Measurements from ENCODE around the gene ORC3. TPM values are rescaled to one million over a fixed set of nuclear protein-coding genes. Genes with fewer than 3 reads are reported as not detected.
"Not testable (repeated sequence)": the region's sequence is repeated elsewhere in the genome, so short reads cannot be mapped to it uniquely, and the experiment has no call there.

The ORC3 gene
- total RNA-seq, 1 experiment from 2014 or later = 33.8 TPM

DNA sequence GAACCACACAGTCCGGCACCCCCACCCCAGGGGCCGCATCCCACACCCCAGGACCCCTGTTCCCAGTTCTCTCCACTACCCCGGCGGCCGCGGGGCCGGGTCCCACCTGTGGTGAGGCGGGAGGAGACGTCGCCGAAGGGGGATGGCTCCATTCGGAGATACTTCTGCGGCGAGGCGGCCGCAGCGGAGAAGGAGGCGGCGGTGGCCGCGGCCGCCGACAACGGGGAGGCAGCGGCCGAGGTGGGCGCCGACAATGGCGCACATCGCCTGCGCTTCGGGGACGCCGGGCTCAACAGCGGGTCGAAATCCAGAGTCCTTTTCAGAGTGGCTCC lies 111.4 kb downstream of the ORC3 start:
- Histone ChIP-seq H3K36me3 (ENCODE audit: control insufficient read depth, insufficient read depth, low read length) (no peaks in the 10 kb centered on the region), H3K4me3 (ENCODE audit: low read depth, low read length) (peak overlapping the region; percentile 60), H3K9me3 (no peaks in the 10 kb centered on the region), H3K27me3 (replicated peaks; ENCODE audit: control insufficient read depth, insufficient read depth, low read length) (no peaks in the 10 kb centered on the region), H3K4me1 (peaks cover 9% of the 10 kb centered on the region)
- H3K4me1 Mint-ChIP-seq (ENCODE audit: low read depth, unreplicated experiment) = peaks cover 9% of the 10 kb centered on the region
- H3K4me3 Mint-ChIP-seq (ENCODE audit: unreplicated experiment) = peak overlapping the region; percentile 99
- DNase-seq = peak in 1 of 2 experiments; percentile 24
- no peaks in the 10 kb centered on the region for H3K9me3 Mint-ChIP-seq (ENCODE audit: unreplicated experiment)
- ChIA-PET CTCF (no interaction called here), POLR2A (interaction anchor here (0.6 to 1.5 kb wide), 2 partner anchors 111 to 112 kb away, joined by 3 read pairs; no protein-coding TSS in a partner anchor)
- peaks cover 40% of the 10 kb centered on the region for H3K36me3 Mint-ChIP-seq (ENCODE audit: insufficient read depth, unreplicated experiment)
- BruUV-seq (replicated peaks) = no TSS peak
- TF ChIP-seq CTCF (IDR thresholded peaks at IDR 0.05; ENCODE audit: insufficient read depth in 1 of 2, low read depth in 1 of 2, low read length in 1 of 2, severe bottlenecking in 1 of 2, unreplicated experiment in 1 of 2) = no peak
- no peaks in the 10 kb centered on the region for H3K27me3 Mint-ChIP-seq (ENCODE audit: insufficient read depth, unreplicated experiment)
- intact Hi-C loops (cut with micrococcal nuclease; ENCODE audit: unreplicated experiment) = loop anchor here (5.0 kb wide), 2 partner anchors 544 to 629 kb away; partner anchors contain the start of gene ZNF292
- peak overlapping the region; percentile 93 for H3K27ac Mint-ChIP-seq (ENCODE audit: unreplicated experiment)

DNA sequence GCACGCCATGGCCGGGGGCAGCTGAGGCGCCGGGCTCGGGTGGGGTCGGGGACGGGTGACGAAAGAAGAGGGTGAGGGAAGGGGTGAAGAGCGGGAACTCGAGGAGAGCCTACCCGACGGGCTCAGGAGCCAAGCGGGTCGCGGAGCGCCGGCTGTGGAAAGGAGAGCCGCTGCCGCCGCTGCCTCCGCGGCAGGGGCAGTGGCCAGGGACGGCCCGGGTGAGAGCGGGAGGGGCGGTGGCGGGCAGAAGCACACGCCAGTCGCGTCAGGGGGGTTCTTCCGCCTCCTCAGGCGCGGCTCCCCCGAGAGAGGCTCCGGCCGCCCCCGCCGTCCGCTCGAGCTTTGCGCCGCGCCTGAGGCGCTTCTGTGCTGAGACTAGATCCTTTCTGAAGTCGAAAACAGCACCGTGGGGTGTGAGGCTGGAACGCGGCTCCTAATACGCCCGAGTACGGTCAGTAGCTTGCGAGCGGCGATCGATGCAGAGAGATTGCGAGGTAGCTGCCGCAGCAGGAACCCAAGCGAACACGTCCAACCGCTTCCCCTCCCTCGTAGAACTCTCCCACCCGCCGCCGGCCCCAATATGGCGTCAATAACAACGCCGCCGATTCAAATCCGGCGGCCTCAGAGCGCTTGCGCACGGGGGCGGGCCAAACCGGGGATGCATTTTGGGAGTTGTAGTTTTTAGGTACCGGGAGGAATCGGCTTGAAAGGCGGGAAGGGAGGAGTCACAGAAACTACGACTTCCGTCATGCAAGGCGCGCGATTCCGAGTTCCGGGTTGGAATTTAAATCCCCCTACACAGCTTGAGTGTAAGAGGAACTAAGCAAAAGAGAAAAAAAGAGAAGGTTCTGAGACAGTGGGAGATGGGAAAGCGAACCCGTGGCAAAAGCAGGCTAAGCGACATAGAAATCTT lies 112.0 kb downstream of the ORC3 start, which contains the start of gene AKIRIN2:
TSS of gene AKIRIN2 (minus strand) at position 558 of the 913 bp plus-strand sequence. CDS start at position 9, 549 bp downstream.
- no TSS peak for BruUV-seq (replicated peaks)
- H3K36me3 Mint-ChIP-seq (ENCODE audit: insufficient read depth, unreplicated experiment) = peaks cover 35% of the 10 kb centered on the region
- H3K9me3 ChIP-seq = no peaks in the 10 kb centered on the region
- DNase-seq = peak; percentile 96 to 97
- ChIA-PET CTCF (interaction anchor here (0.6 kb wide), 1 partner anchor 11 kb away, joined by 9 read pairs; no protein-coding TSS in a partner anchor), POLR2A (interaction anchor here (0.6 to 1.5 kb wide), 3 partner anchors 111 to 120 kb away, joined by 3 read pairs; no protein-coding TSS in a partner anchor)
- H3K4me3 Mint-ChIP-seq (ENCODE audit: unreplicated experiment) = peak within 1 kb of the TSS; percentile 99
- no peaks in the 10 kb centered on the region for H3K27me3 Mint-ChIP-seq (ENCODE audit: insufficient read depth, unreplicated experiment)
- intact Hi-C loops (cut with micrococcal nuclease; ENCODE audit: unreplicated experiment) = loop anchor here (2.0 to 5.0 kb wide), 3 partner anchors 97 to 630 kb away; partner anchors contain the start of gene ZNF292
- no peaks in the 10 kb centered on the region for H3K9me3 Mint-ChIP-seq (ENCODE audit: unreplicated experiment)
- TF ChIP-seq CTCF (IDR thresholded peaks at IDR 0.05; ENCODE audit: insufficient read depth in 1 of 2, low read depth in 1 of 2, low read length in 1 of 2, severe bottlenecking in 1 of 2, unreplicated experiment in 1 of 2) = no peak
- no peaks in the 10 kb centered on the region for H3K36me3 ChIP-seq (ENCODE audit: control insufficient read depth, insufficient read depth, low read length)
- H3K27ac Mint-ChIP-seq (ENCODE audit: unreplicated experiment) = peak within 1 kb of the TSS; percentile 93
- peaks cover 9% of the 10 kb centered on the region for H3K4me1 Mint-ChIP-seq (ENCODE audit: low read depth, unreplicated experiment)
- H3K27me3 ChIP-seq (replicated peaks; ENCODE audit: control insufficient read depth, insufficient read depth, low read length) = no peaks in the 10 kb centered on the region
- H3K4me3 ChIP-seq (ENCODE audit: low read depth, low read length) = peak within 1 kb of the TSS; percentile 60
- H3K4me1 ChIP-seq = peaks cover 9% of the 10 kb centered on the region

- peak overlapping the region; percentile 93 for H3K27ac Mint-ChIP-seq (ENCODE audit: unreplicated experiment)
- ChIA-PET CTCF (interaction anchor here (0.6 kb wide), 1 partner anchor 10 kb away, joined by 9 read pairs; no protein-coding TSS in a partner anchor), POLR2A (interaction anchor here (0.8 kb wide), 1 partner anchor 119 kb away, joined by 3 read pairs; no protein-coding TSS in a partner anchor)
- H3K27me3 Mint-ChIP-seq (ENCODE audit: insufficient read depth, unreplicated experiment) = no peaks in the 10 kb centered on the region
- Histone ChIP-seq H3K4me3 (ENCODE audit: low read depth, low read length) (peak overlapping the region; percentile 54), H3K9me3 (no peaks in the 10 kb centered on the region), H3K4me1 (peaks cover 9% of the 10 kb centered on the region), H3K27me3 (replicated peaks; ENCODE audit: control insufficient read depth, insufficient read depth, low read length) (no peaks in the 10 kb centered on the region), H3K36me3 (ENCODE audit: control insufficient read depth, insufficient read depth, low read length) (no peaks in the 10 kb centered on the region)
- H3K9me3 Mint-ChIP-seq (ENCODE audit: unreplicated experiment) = no peaks in the 10 kb centered on the region
- no peak for DNase-seq
- H3K4me1 Mint-ChIP-seq (ENCODE audit: low read depth, unreplicated experiment) = peaks cover 9% of the 10 kb centered on the region
- TF ChIP-seq CTCF (IDR thresholded peaks at IDR 0.05; ENCODE audit: insufficient read depth in 1 of 2, low read depth in 1 of 2, low read length in 1 of 2, severe bottlenecking in 1 of 2, unreplicated experiment in 1 of 2) = no peak
- peaks cover 32% of the 10 kb centered on the region for H3K36me3 Mint-ChIP-seq (ENCODE audit: insufficient read depth, unreplicated experiment)
- intact Hi-C loops (cut with micrococcal nuclease; ENCODE audit: unreplicated experiment) = loop anchor here (2.0 to 5.0 kb wide), 3 partner anchors 96 to 630 kb away; partner anchors contain the start of gene ZNF292
- TSS peak; percentile 88 for BruUV-seq (replicated peaks)
- peak overlapping the region; percentile 99 for H3K4me3 Mint-ChIP-seq (ENCODE audit: unreplicated experiment)
These were observed 112.6 kb downstream of the ORC3 start for GRCh38 chr6:87702589-87702945.

DNA sequence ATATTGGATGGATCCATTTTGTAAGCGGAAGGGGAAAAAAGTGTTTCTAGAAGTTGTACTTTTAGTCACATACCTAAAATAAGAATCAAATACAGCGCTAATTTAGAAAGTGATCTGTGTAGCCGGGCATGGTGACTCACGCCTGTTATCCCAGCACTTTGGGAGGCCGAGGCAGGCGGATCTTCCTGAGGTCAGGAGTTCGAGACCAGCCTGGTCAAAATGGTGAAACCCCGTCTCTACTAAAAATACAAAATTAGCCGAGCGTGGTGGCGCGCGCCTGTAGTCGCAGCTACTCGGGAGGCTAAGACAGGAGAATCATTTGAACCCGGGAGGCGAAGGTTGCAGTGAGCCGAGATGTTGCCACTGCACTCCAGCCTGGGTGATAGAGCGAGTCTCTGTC lies 113.1 kb downstream of the ORC3 start:
- H3K4me1 ChIP-seq; H3K4me1 Mint-ChIP-seq (ENCODE audit: low read depth, unreplicated experiment); CTCF ChIA-PET; DNase-seq; BruUV-seq (replicated peaks); H3K27me3 ChIP-seq (replicated peaks; ENCODE audit: control insufficient read depth, insufficient read depth, low read length); H3K27me3 Mint-ChIP-seq (ENCODE audit: insufficient read depth, unreplicated experiment); H3K36me3 ChIP-seq (ENCODE audit: control insufficient read depth, insufficient read depth, low read length); H3K9me3 ChIP-seq; H3K9me3 Mint-ChIP-seq (ENCODE audit: unreplicated experiment): not testable (repeated sequence)
- POLR2A ChIA-PET = interaction anchor here (0.8 kb wide), 1 partner anchor 119 kb away, joined by 3 read pairs; no protein-coding TSS in a partner anchor
- peaks cover 28% of the 10 kb centered on the region for H3K36me3 Mint-ChIP-seq (ENCODE audit: insufficient read depth, unreplicated experiment)
- H3K4me3 ChIP-seq (ENCODE audit: low read depth, low read length) = peak overlapping the region; percentile 54
- H3K27ac Mint-ChIP-seq (ENCODE audit: unreplicated experiment) = peak overlapping the region; percentile 93
- peak overlapping the region; percentile 99 for H3K4me3 Mint-ChIP-seq (ENCODE audit: unreplicated experiment)
- intact Hi-C loops (cut with micrococcal nuclease; ENCODE audit: unreplicated experiment) = loop anchor here (2.0 to 5.0 kb wide), 3 partner anchors 96 to 631 kb away; partner anchors contain the start of gene ZNF292

Data from Caco-2 (cell line).